K562 (cell line): ENCODE data around the gene SLC26A11. TPM values are rescaled to one million over a fixed set of nuclear protein-coding genes. Genes with fewer than 3 reads are reported as not detected.

ENCODE experiments used
- ATAC-seq: fragments of 200-7000 bp; cut with Tn5 transposase; 3 replicates; pipeline ENCODE4 v1.9.1; 2020; ENCODE audit warnings: moderate library complexity
- BruUV-seq: library from RNA; stranded (reverse); fragments of 400-500 nt; replicated peaks from 2 replicates; lab custom pipeline; 2021; lab: Mats Ljungman, UMichigan
- CTCF ChIA-PET: fragments of 300-600 bp; formaldehyde crosslinking; extraction: SDS; loops from one replicate; lab custom pipeline; 2021; ENCODE audit warnings: low intra/inter-chr PET ratio; lab: Yijun Ruan, JAX
- POLR2A ChIA-PET: fragments of 300-600, 350-650 bp; sonication (Branson Sonifier 250); formaldehyde crosslinking; extraction: SDS; loops from one replicate; lab custom pipeline; 2021; ENCODE audit warnings: antibody characterized with exemption, inconsistent platforms; lab: Yijun Ruan, JAX
- DNase-seq, 4 experiments: peaks; one replicate each; pipeline versions ENCODE4 v3.0.0 to v3.0.0-alpha.2; 2011 to 2018; ENCODE audit warnings: low spot score in 3 of 4, mixed read lengths in 3 of 4; ENCODE audit errors: extremely low read depth in 1 of 4
- FAIRE-seq: peaks from 2 replicates; lab custom pipeline; 2011; peaks lifted over from hg19 to GRCh38; lab: Jason Lieb, UNC
- H2AFZ ChIP-seq: 2 replicates; pipeline ENCODE4 v1.6.0; 2011; ENCODE audit warnings: low read depth, low read length, control low read depth, inconsistent platforms
- H3K27ac ChIP-seq: fragments of 200-600 bp; 3 replicates; pipeline ENCODE4 v1.8.0; 2011; ENCODE audit warnings: low read depth, mild to moderate bottlenecking, control low read depth, inconsistent platforms, low read length, moderate library complexity, mixed read lengths; ENCODE audit errors: extremely low read depth
- H3K27me3 ChIP-seq, 2 experiments: fragments of 300-600 bp in 1 of 2; 2 replicates in 1 of 2; 3 replicates in 1 of 2; pipeline versions ENCODE4 v1.6.0 to v1.8.0; 2011; ENCODE audit warnings: inconsistent platforms in 2 of 2, low read length in 2 of 2, mild to moderate bottlenecking in 1 of 2, mixed read lengths in 1 of 2, moderate library complexity in 1 of 2; ENCODE audit not compliant: control insufficient read depth in 2 of 2, insufficient read depth in 2 of 2
- H3K36me3 ChIP-seq: fragments of 300-600 bp; 3 replicates; pipeline ENCODE4 v1.8.0; 2011; ENCODE audit warnings: mild to moderate bottlenecking, low read length, inconsistent platforms; ENCODE audit not compliant: control insufficient read depth, insufficient read depth
- H3K4me1 ChIP-seq, 2 experiments: fragments of 200-600 bp in 1 of 2; replicated peaks in 1 of 2; 2 replicates in 1 of 2; 3 replicates in 1 of 2; pipeline versions ENCODE4 v1.5.1 to v1.8.0; 2011; ENCODE audit warnings: inconsistent platforms in 2 of 2, low read length in 2 of 2, mild to moderate bottlenecking in 1 of 2, mixed read lengths in 1 of 2, moderate library complexity in 1 of 2; ENCODE audit not compliant: control insufficient read depth in 2 of 2, insufficient read depth in 2 of 2
- H3K4me2 ChIP-seq: 2 replicates; pipeline ENCODE4 v1.6.1; 2011; ENCODE audit warnings: low read length, control low read depth, inconsistent platforms, mixed read lengths; ENCODE audit not compliant: insufficient read depth
- H3K4me3 ChIP-seq: fragments of 200-600 bp; sonication (generic), shearing (Covaris generic); 2 replicates; pipeline ENCODE4 v1.5.1; 2016; ENCODE audit warnings: control low read depth, inconsistent platforms
- H3K79me2 ChIP-seq: fragments of 200-600 bp; 3 replicates; pipeline ENCODE4 v1.8.0; 2011; ENCODE audit warnings: low read length, inconsistent platforms; ENCODE audit not compliant: control insufficient read depth, insufficient read depth
- H3K9ac ChIP-seq, 2 experiments: 2 replicates each; pipeline versions ENCODE4 v1.6.0 to v1.6.1; 2011; ENCODE audit warnings: low read depth in 2 of 2, low read length in 2 of 2, control low read depth in 1 of 2, inconsistent platforms in 1 of 2, mild to moderate bottlenecking in 1 of 2, mixed read lengths in 1 of 2; ENCODE audit not compliant: insufficient read depth in 1 of 2
- H3K9me1 ChIP-seq: one replicate; pipeline ENCODE4 v1.6.0; 2011; ENCODE audit warnings: inconsistent platforms, mild to moderate bottlenecking, low read length, moderate library complexity; ENCODE audit not compliant: control insufficient read depth, insufficient read depth
- H3K9me3 ChIP-seq: replicated peaks from 2 replicates; pipeline ENCODE4 v1.5.1; 2011; ENCODE audit warnings: low read depth, low read length, inconsistent platforms; ENCODE audit not compliant: control insufficient read depth, insufficient read depth
- H4K20me1 ChIP-seq: replicated peaks from 2 replicates; pipeline ENCODE4 v1.6.1; 2011; ENCODE audit warnings: low read length, inconsistent platforms, mixed read lengths; ENCODE audit not compliant: control insufficient read depth, insufficient read depth
- CHD4 ChIP-seq: fragments of 200-600 bp; sonication (generic); IDR thresholded peaks from 3 replicates; pipeline ENCODE4 v1.6.1; 2012; ENCODE audit warnings: low read depth, mild to moderate bottlenecking, mixed read lengths, low read length, inconsistent platforms; ENCODE audit not compliant: insufficient read depth, insufficient replicate concordance, poor library complexity, severe bottlenecking
- GATA2 ChIP-seq: sonication (generic); formaldehyde crosslinking; IDR thresholded peaks from 2 replicates; pipeline ENCODE4 v1.4.0; 2020; ENCODE audit warnings: mild to moderate bottlenecking, missing genetic modification reagents
- MCM7 ChIP-seq, 2 experiments: fragments of 450-650 bp; IDR thresholded peaks; 2 replicates each; pipeline ENCODE4 v1.6.1; 2016 to 2018
- SIX5 ChIP-seq, 2 experiments: IDR thresholded peaks; 2 replicates each; pipeline ENCODE4 v1.6.1; 2011; ENCODE audit warnings: low read length in 2 of 2, borderline replicate concordance in 1 of 2, low read depth in 1 of 2, mild to moderate bottlenecking in 1 of 2, moderate library complexity in 1 of 2; ENCODE audit not compliant: insufficient read depth in 1 of 2
- WGBS: fragments of 100-300 bp; shearing (Covaris generic); methylation state at CpG from one replicate; pipeline ENCODE4 v1.1.6; 2016; ENCODE audit warnings: low coverage, mixed read lengths; ENCODE audit not compliant: insufficient coverage; ENCODE audit errors: missing lambda C conversion rate; 5-methylcytosine and 5-hydroxymethylcytosine counted together
- in situ Hi-C: fragments of 300-500 bp; cut with MboI; formaldehyde crosslinking; loops from 4 replicates; pipeline ENCODE4 v1.15.0; 2018; ENCODE audit warnings: inconsistent platforms, mixed read lengths
- intact Hi-C: fragments of 100-400 bp; cut with micrococcal nuclease; formaldehyde crosslinking; loops from 2 replicates; pipeline ENCODE4 v1.14.2; 2022
- polyA plus RNA-seq, 8 experiments: library from polyadenylated mRNA; depleted of rRNA in 4 of 8; stranded (reverse) in 5 of 8; unstranded in 3 of 8; fragments of >200 nt; fragmentation: Nextera tagmentation in 2 of 8; fragmentation: Illumina TruSeq in 1 of 8; extraction: Ambion mirVana in 2 of 8; extraction: Trizol in 1 of 8; gene quantifications; 2 replicates each; pipeline versions ENCODE4 v1.2.1 to v1.2.3, GENCODE V29; 2011 to 2014; ENCODE audit warnings: inconsistent platforms in 1 of 8, missing spikeins in 1 of 8
- total RNA-seq, 7 experiments: library from RNA; depleted of rRNA in 6 of 7; stranded (reverse); fragments of >200 nt in 6 of 7; fragmentation: Illumina TruSeq in 2 of 7; extraction: Trizol in 2 of 7; gene quantifications; 2 replicates each; pipeline versions ENCODE4 v1.2.1 to v1.2.3, GENCODE V29; 2011 to 2021; ENCODE audit warnings: low replicate concordance in 1 of 7
- TF ChIP-seq, protein P1 (sequence below): sonication (generic); formaldehyde crosslinking; IDR thresholded peaks from 2 replicates; pipeline ENCODE4 v1.8.0; 2022; ENCODE audit warnings: mild to moderate bottlenecking, low read depth, missing genetic modification reagents

Gene SLC26A11
- total and polyA plus RNA-seq, 9 of the 15 experiments (the other 6 are each of a cell fraction or from before 2014, with no cell fraction given), result 0.06 to 3.1 (median 1.2) TPM; not detected in 1

DNA sequence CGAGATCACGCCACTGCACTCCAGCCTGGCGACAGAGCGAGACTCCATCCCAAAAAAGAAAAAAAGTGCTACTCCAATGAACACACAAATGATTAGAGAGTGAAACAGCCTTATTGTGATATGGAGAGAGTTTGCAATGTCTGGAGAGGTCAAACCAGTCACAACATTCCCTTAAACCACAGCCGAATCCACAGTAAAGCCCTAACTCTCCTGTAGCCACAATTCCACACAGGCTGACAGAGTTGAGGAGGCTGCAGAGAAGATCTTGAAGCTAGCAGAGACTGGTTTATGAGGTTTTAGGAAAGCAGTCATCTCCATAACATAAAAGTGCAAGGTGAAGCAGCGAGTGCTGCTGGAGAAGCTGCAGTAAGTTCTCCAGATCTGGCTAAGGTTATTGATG, 47.2 kb downstream of the SLC26A11 start:
- TF ChIP-seq GATA2 (CRISPR knock-in tag) (no peak), SIX5 (IDR thresholded peaks at IDR 0.05; ENCODE audit: borderline replicate concordance in 1 of 2, insufficient read depth in 1 of 2, low read depth in 1 of 2, low read length in 2 of 2) (no peak), MCM7 (IDR thresholded peaks at IDR 0.05) (no peak), CHD4 (no peak)
- TF ChIP-seq, protein P1, sequence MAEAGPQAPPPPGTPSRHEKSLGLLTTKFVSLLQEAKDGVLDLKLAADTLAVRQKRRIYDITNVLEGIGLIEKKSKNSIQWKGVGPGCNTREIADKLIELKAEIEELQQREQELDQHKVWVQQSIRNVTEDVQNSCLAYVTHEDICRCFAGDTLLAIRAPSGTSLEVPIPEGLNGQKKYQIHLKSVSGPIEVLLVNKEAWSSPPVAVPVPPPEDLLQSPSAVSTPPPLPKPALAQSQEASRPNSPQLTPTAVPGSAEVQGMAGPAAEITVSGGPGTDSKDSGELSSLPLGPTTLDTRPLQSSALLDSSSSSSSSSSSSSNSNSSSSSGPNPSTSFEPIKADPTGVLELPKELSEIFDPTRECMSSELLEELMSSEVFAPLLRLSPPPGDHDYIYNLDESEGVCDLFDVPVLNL (CRISPR knock-in tag), result no peak
- Histone ChIP-seq H3K27me3 (no peaks in the 10 kb centered on the region), H3K4me2 (no peak overlapping the region), H3K27ac (no peak overlapping the region), H3K79me2 (peaks cover 5% of the 10 kb centered on the region; the same call in 1 of the 3 replicates), H3K9ac (no peak overlapping the region), H2AFZ (no peak overlapping the region), H3K9me3 (no peaks in the 10 kb centered on the region), H3K9me1 (no peaks in the 10 kb centered on the region), H4K20me1 (no peaks in the 10 kb centered on the region), H3K36me3 (peaks cover 26% of the 10 kb centered on the region; the same call in 2 of the 3 replicates), H3K4me1 (peaks cover 12 to 28% of the 10 kb centered on the region in 2 experiments), H3K4me3 (no peak overlapping the region)
- intact Hi-C loops, result no loop called here
- WGBS, result 100% methylated on average over 6 of the region's 6 CpGs
- no peak for FAIRE-seq
- no peak for DNase-seq
- no peak for ATAC-seq
- ChIA-PET POLR2A (interaction anchor here (0.7 to 0.9 kb wide), 3 partner anchors 10 to 41 kb away, joined by 3 read pairs; no protein-coding TSS in a partner anchor), CTCF (no interaction called here)
- no TSS peak for BruUV-seq
- in situ Hi-C loops, result no loop called here
